GM13976 (cell line): ENCODE data around the gene NTN3.
A peak's percentile ranks its signal among the peaks of the same experiment; 100 is the strongest.

Experiments used
- DNase-seq: peaks from one replicate; pipeline ENCODE4 v3.0.0; 2012; ENCODE audit warnings: low spot score
- in situ Hi-C: fragments of 300-500 bp; cut with MboI; formaldehyde crosslinking; loops from one replicate; pipeline ENCODE4 v1.12.0; 2022; ENCODE audit warnings: low sequenced_read_pairs, mixed read lengths, inconsistent platforms; ENCODE audit not compliant: unreplicated experiment
- TF ChIP-seq, protein P1 (sequence below): IDR thresholded peaks from 2 replicates; pipeline ENCODE4 v1.5.1; 2012; ENCODE audit warnings: borderline replicate concordance, mild to moderate bottlenecking; ENCODE audit not compliant: insufficient read depth; ENCODE audit errors: extremely low read depth, missing control alignments, control extremely low read depth

The NTN3 gene

DNA sequence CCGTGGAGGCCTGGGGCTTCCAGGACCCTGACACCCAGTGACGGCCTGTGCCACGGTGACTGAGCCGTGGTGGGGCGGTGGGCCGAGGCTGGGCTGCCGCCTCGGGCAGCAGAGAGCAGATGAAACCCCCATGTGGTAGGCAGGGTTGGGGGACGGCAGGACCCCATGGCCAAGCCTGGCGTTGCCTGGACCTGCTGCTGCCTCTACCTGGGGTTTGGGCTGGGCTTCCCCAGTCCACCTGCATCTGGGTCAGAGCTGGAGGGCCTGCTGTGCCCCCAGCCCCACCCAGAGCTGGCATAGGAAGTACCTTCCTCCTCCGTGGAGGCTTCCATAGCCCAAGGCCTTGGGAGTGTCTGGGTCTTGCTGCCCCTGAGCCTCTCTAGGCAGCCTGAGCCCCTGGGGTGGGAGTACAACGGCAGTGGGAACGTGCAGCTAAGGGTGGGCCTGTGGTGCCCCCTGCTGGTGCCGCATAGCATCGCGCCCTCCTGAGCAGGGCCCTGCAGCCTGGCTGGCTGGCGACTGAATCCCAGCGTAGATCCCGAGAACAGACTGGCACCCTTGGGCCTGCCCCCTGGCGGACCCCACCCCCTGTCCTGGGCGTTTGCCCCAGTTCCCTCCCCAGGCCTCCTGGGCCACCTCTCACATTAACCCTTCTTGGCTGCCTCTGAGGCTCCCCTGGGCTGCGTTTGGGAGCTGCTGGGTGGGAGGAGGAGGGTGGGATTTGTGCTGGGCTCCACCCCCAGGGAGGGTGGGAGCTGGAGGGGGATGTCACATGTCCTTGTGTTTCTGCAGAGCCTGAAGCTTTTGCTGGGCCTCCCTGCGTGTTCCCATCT is 30.0 kb downstream of the NTN3 start:
- DNase-seq, result peak; percentile 92
- in situ Hi-C loops, result no loop called here
- TF ChIP-seq, protein P1, sequence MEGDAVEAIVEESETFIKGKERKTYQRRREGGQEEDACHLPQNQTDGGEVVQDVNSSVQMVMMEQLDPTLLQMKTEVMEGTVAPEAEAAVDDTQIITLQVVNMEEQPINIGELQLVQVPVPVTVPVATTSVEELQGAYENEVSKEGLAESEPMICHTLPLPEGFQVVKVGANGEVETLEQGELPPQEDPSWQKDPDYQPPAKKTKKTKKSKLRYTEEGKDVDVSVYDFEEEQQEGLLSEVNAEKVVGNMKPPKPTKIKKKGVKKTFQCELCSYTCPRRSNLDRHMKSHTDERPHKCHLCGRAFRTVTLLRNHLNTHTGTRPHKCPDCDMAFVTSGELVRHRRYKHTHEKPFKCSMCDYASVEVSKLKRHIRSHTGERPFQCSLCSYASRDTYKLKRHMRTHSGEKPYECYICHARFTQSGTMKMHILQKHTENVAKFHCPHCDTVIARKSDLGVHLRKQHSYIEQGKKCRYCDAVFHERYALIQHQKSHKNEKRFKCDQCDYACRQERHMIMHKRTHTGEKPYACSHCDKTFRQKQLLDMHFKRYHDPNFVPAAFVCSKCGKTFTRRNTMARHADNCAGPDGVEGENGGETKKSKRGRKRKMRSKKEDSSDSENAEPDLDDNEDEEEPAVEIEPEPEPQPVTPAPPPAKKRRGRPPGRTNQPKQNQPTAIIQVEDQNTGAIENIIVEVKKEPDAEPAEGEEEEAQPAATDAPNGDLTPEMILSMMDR, result peak; percentile 99

DNA sequence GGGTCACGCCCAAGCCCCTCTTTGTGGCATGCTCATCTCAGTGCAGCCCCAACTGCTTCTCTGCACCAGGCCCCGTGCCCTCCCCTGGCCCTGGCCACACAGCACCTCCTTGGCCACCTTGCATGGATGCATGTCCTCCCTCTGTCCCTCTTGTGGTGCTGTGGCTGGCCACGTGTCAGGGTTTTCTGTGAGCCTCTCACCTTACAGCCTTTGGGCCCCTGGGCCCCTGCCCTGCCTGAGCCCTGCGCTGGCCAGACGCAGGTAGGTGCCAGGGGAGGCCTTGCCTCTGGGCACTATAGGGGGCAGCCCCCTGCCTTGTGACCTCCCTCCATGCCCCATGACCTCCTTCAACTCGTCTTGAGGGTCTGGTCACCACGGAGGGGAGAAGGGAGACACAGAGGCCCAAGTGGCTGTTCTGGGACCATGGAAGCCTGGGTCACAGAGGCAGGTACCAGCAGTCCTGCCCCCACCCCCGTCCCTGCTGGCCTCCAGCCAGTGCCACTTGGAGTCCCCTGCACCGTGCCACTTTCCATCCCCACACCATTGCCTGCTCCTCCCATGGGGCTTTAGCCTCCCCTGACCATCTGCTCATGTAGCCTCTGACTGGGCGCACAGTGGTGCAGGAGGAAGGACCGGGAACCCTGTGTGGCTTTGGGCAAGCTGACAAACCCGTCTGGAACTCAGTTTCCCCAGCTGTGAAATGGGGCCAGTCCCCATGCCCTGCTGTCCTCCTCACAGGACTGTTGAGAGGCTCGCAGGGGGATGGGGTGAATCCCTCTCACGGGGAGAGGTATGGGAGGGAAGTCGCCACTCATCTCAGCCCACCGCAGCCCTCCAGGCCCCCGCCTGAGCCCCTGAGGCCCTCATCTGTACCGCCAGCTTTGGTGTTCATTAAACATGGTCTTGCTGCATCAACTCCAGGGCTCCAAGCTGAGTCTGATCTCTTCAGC is 31.1 kb downstream of the NTN3 start:
- in situ Hi-C loops, result no loop called here
- TF ChIP-seq, protein P1, result no peak
- no peak for DNase-seq

- in situ Hi-C loops, result no loop called here
- DNase-seq, result no peak
- TF ChIP-seq, protein P1, result no peak
Measured at GRCh38 chr16:2505695-2506094, 34.6 kb downstream of the NTN3 start.

- in situ Hi-C loops, result no loop called here
- DNase-seq, result peak; percentile 79
- TF ChIP-seq, protein P1, result no peak
Measured at GRCh38 chr16:2507052-2507659, 36.1 kb downstream of the NTN3 start.

- in situ Hi-C loops, result no loop called here
- TF ChIP-seq, protein P1, result no peak
- DNase-seq, result no peak
Measured at GRCh38 chr16:2507665-2508064, 36.6 kb downstream of the NTN3 start.

DNA sequence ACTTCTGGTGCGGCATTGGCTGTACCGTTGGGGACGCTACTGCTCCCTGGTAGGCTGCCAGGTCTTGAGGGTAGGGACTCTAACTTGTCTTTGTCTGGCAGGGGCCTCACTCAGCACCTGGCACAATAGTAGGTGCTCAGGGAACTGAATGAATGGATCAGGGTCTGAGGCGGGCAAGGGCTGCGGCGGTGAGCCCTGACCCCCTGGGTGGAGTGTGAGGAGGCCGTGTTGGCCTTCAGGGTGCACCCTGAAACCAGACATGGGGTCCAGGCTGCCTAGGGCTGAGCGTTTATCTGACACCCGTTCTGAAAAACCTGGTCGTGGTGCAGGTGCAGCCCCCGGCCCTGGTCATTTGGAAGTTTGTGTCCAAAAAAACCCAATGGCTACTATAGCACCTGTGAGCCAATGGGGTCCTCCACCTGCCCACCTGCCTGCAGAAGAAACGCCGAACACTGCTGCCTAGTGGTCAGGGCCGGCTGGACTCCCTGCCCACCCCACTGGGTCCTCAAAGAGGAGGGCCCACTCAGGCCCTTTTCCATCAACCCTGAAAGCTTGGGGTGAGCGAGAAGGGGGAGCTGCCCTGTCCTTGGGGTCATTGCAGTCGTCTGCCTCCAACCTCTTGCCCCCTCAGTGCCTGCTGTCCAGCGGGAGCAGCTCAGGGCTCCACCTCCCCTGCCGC is 37.8 kb downstream of the NTN3 start:
- no peak for DNase-seq
- TF ChIP-seq, protein P1, result no peak
- in situ Hi-C loops, result no loop called here
